ENCODE results near the gene MACROD2.

MACROD2 gene

GRCh38 chr20:14470231-14470899 lies 475.0 kb downstream of the MACROD2 start:
- DNase-seq (ENCODE audit: low spot score): no peak

- no peak for DNase-seq (ENCODE audit: low spot score)
These were observed 475.8 kb downstream of the MACROD2 start for GRCh38 chr20:14470977-14471661.

GRCh38 chr20:14477125-14477524 lies 481.8 kb downstream of the MACROD2 start:
- DNase-seq (ENCODE audit: low spot score): no peak

- no peak for DNase-seq (ENCODE audit: low spot score)
These were observed 482.8 kb downstream of the MACROD2 start for GRCh38 chr20:14478126-14478525.

GRCh38 chr20:14481863-14482262 lies 486.5 kb downstream of the MACROD2 start:
- DNase-seq (ENCODE audit: low spot score): no peak

GRCh38 chr20:14488212-14488611 lies 492.9 kb downstream of the MACROD2 start:
- no peak for DNase-seq (ENCODE audit: low spot score)

- DNase-seq (ENCODE audit: low spot score): no peak
These were observed 493.6 kb downstream of the MACROD2 start for GRCh38 chr20:14488756-14489479.

- DNase-seq (ENCODE audit: low spot score): no peak
These were observed 494.2 kb downstream of the MACROD2 start for GRCh38 chr20:14489544-14489943.

- DNase-seq (ENCODE audit: low spot score): no peak
These were observed 496.1 kb downstream of the MACROD2 start for GRCh38 chr20:14491436-14491835.

GRCh38 chr20:14493408-14493807 lies 498.1 kb downstream of the MACROD2 start:
- DNase-seq (ENCODE audit: low spot score): no peak

- no peak for DNase-seq (ENCODE audit: low spot score)
These were observed 499.0 kb downstream of the MACROD2 start for GRCh38 chr20:14494355-14494754.

GRCh38 chr20:14495066-14495465 lies 499.8 kb downstream of the MACROD2 start:
- DNase-seq (ENCODE audit: low spot score): no peak

GRCh38 chr20:14497004-14497403 lies 501.7 kb downstream of the MACROD2 start:
- no peak for DNase-seq (ENCODE audit: low spot score)

GRCh38 chr20:14498772-14499171 lies 503.5 kb downstream of the MACROD2 start:
- no peak for DNase-seq (ENCODE audit: low spot score)

GRCh38 chr20:14505476-14505875 lies 510.2 kb downstream of the MACROD2 start:
- DNase-seq (ENCODE audit: low spot score): no peak

- no peak for DNase-seq (ENCODE audit: low spot score)
These were observed 512.4 kb downstream of the MACROD2 start for GRCh38 chr20:14507711-14508110.

- no peak for DNase-seq (ENCODE audit: low spot score)
These were observed 515.0 kb downstream of the MACROD2 start for GRCh38 chr20:14510341-14510740.

- DNase-seq (ENCODE audit: low spot score): no peak
These were observed 517.5 kb downstream of the MACROD2 start for GRCh38 chr20:14512839-14513238.

- no peak for DNase-seq (ENCODE audit: low spot score)
These were observed 523.3 kb downstream of the MACROD2 start for GRCh38 chr20:14518648-14519047.

- DNase-seq (ENCODE audit: low spot score): no peak
These were observed 525.7 kb downstream of the MACROD2 start for GRCh38 chr20:14521016-14521415.

GRCh38 chr20:14521436-14521835 lies 526.1 kb downstream of the MACROD2 start:
- DNase-seq (ENCODE audit: low spot score): no peak

GRCh38 chr20:14522595-14522994 lies 527.3 kb downstream of the MACROD2 start:
- DNase-seq (ENCODE audit: low spot score): no peak

- DNase-seq (ENCODE audit: low spot score): no peak
These were observed 527.8 kb downstream of the MACROD2 start for GRCh38 chr20:14523090-14523489.
